22Rv1 (cell line): ENCODE measurements around the gene GPC6.

Experiments
- ZFX ChIP-seq: fragments of 450-650 bp; IDR thresholded peaks from 2 replicates; pipeline ENCODE4 v1.6.1; 2017; ENCODE audit warnings: antibody characterized with exemption, borderline replicate concordance
- TF ChIP-seq, protein P1 (sequence below): fragments of 450-650 bp; IDR thresholded peaks from 2 replicates; pipeline ENCODE4 v1.5.1; 2017; ENCODE audit warnings: mild to moderate bottlenecking

DNA sequence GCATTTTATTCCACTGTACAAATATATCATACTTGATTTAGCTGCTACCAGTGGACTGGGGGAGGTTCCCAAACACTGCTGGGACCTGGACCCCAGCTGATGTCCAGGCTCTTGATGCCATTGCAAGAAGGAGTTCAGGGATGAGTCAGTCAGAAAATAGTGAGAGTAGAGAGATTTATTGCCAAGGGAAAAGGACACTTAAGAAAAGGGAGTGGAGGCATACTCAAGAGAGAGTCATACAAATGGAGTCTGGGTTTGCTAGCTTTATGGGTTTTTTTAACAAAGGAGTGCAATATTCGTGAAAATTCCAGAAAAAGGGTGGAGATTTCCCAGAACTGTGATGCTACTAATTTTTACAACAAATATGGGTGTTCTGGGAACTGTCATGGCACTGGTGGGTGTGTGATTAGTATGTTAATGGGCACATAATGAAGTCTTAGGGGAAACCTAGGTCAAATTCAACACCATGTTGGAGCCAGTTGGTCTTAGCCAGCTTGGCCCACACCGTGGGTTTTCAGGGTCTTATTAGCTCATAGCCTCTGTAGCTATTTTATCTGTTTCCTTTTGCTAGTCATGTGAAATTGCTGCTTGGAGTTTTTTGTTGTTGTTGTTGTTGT, 36.2 kb downstream of the GPC6 start:
- TF ChIP-seq, protein P1, sequence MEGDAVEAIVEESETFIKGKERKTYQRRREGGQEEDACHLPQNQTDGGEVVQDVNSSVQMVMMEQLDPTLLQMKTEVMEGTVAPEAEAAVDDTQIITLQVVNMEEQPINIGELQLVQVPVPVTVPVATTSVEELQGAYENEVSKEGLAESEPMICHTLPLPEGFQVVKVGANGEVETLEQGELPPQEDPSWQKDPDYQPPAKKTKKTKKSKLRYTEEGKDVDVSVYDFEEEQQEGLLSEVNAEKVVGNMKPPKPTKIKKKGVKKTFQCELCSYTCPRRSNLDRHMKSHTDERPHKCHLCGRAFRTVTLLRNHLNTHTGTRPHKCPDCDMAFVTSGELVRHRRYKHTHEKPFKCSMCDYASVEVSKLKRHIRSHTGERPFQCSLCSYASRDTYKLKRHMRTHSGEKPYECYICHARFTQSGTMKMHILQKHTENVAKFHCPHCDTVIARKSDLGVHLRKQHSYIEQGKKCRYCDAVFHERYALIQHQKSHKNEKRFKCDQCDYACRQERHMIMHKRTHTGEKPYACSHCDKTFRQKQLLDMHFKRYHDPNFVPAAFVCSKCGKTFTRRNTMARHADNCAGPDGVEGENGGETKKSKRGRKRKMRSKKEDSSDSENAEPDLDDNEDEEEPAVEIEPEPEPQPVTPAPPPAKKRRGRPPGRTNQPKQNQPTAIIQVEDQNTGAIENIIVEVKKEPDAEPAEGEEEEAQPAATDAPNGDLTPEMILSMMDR, result no peak
- no peak for TF ChIP-seq ZFX
